IMR-90 (cell line): Measurements from ENCODE around the gene CENPX. TPM values are rescaled to one million over a fixed set of nuclear protein-coding genes. Genes with fewer than 3 reads are reported as not detected.

ENCODE experiments used
- ATAC-seq: fragments of 200-7000 bp; cut with Tn5 transposase; 2 replicates; pipeline ENCODE4 v1.9.1; 2020; ENCODE audit warnings: low read depth, mild to moderate bottlenecking, moderate library complexity
- BruUV-seq: library from RNA; stranded (reverse); fragments of 400-500 nt; replicated peaks from 2 replicates; lab custom pipeline; 2021; lab: Mats Ljungman, UMichigan
- CTCF ChIA-PET: fragments of 300-600 bp; formaldehyde crosslinking; extraction: SDS; loops from one replicate; lab custom pipeline; 2021; ENCODE audit warnings: antibody characterized with exemption; lab: Yijun Ruan, JAX
- POLR2A ChIA-PET: fragments of 300-600 bp; sonication (Branson Sonifier 250); formaldehyde crosslinking; loops from one replicate; lab custom pipeline; 2022; ENCODE audit warnings: antibody characterized with exemption; ENCODE audit not compliant: unreplicated experiment; lab: Charles Lee
- DNase-seq: peaks from one replicate; pipeline ENCODE4 v3.0.0; 2013
- H2AFZ ChIP-seq: replicated peaks from 2 replicates; pipeline ENCODE3; 2013; ENCODE audit warnings: low read length, mild to moderate bottlenecking; ENCODE audit not compliant: poor library complexity
- H2AK5ac ChIP-seq: 2 replicates; pipeline ENCODE4 v1.6.1; 2013; ENCODE audit warnings: low read depth, low read length, inconsistent platforms
- H2AK9ac ChIP-seq: replicated peaks from 2 replicates; pipeline ENCODE3; 2013; ENCODE audit warnings: mild to moderate bottlenecking, low read depth, low read length, moderate library complexity; ENCODE audit not compliant: poor library complexity
- H2BK120ac ChIP-seq: 2 replicates; pipeline ENCODE4 v1.6.1; 2013; ENCODE audit warnings: low read depth, low read length, inconsistent platforms
- H2BK15ac ChIP-seq: 3 replicates; pipeline ENCODE4 v1.6.1; 2013; ENCODE audit warnings: low read depth, low read length, inconsistent platforms
- H2BK20ac ChIP-seq: 2 replicates; pipeline ENCODE4 v1.6.1; 2013; ENCODE audit warnings: low read depth, mild to moderate bottlenecking, inconsistent platforms, low read length, moderate library complexity
- H2BK5ac ChIP-seq: 2 replicates; pipeline ENCODE4 v1.6.1; 2013; ENCODE audit warnings: mild to moderate bottlenecking, low read depth, low read length, inconsistent platforms; ENCODE audit not compliant: poor library complexity, severe bottlenecking
- H3K14ac ChIP-seq: replicated peaks from 2 replicates; pipeline ENCODE4 v1.6.1; 2013; ENCODE audit warnings: low read depth, low read length, inconsistent platforms
- H3K18ac ChIP-seq: 2 replicates; pipeline ENCODE4 v1.6.1; 2013; ENCODE audit warnings: low read depth, low read length, control low read depth
- H3K23ac ChIP-seq: 2 replicates; pipeline ENCODE4 v1.6.1; 2013; ENCODE audit warnings: low read depth, low read length, inconsistent platforms
- H3K27ac ChIP-seq: 2 replicates; pipeline ENCODE4 v1.5.1; 2013; ENCODE audit warnings: mild to moderate bottlenecking, control low read depth, low read length; ENCODE audit not compliant: insufficient read depth
- H3K27me3 ChIP-seq: 2 replicates; pipeline ENCODE4 v1.6.1; 2013; ENCODE audit warnings: low read length; ENCODE audit not compliant: control insufficient read depth, insufficient read depth
- H3K36me3 ChIP-seq: 2 replicates; pipeline ENCODE4 v1.6.1; 2013; ENCODE audit warnings: low read length, mixed read lengths; ENCODE audit not compliant: control insufficient read depth, insufficient read depth
- H3K4ac ChIP-seq: 2 replicates; pipeline ENCODE4 v1.6.1; 2013; ENCODE audit warnings: low read depth, low read length, inconsistent platforms
- H3K4me1 ChIP-seq: 2 replicates; pipeline ENCODE4 v1.6.1; 2013; ENCODE audit warnings: low read length, mixed read lengths; ENCODE audit not compliant: control insufficient read depth, insufficient read depth
- H3K4me2 ChIP-seq: 2 replicates; pipeline ENCODE4 v1.6.1; 2013; ENCODE audit warnings: low read depth, mild to moderate bottlenecking, control low read depth, low read length, moderate library complexity
- H3K4me3 ChIP-seq: 2 replicates; pipeline ENCODE4 v1.5.1; 2013; ENCODE audit warnings: low read depth, mild to moderate bottlenecking, control low read depth, low read length, moderate library complexity; ENCODE audit not compliant: insufficient read depth
- H3K56ac ChIP-seq: 2 replicates; pipeline ENCODE4 v1.6.1; 2013; ENCODE audit warnings: low read length, inconsistent platforms; ENCODE audit not compliant: insufficient read depth; ENCODE audit errors: extremely low read depth
- H3K79me1 ChIP-seq, 2 experiments: 2 replicates each; pipeline ENCODE4 v1.6.1; 2013; ENCODE audit warnings: low read length in 2 of 2, inconsistent platforms in 1 of 2, low read depth in 1 of 2
- H3K9ac ChIP-seq: 2 replicates; pipeline ENCODE4 v1.6.1; 2013; ENCODE audit warnings: low read depth, low read length, control low read depth
- H3K9me1 ChIP-seq: 2 replicates; pipeline ENCODE4 v1.6.1; 2013; ENCODE audit warnings: low read length, inconsistent platforms; ENCODE audit not compliant: insufficient read depth
- H3K9me3 ChIP-seq: 2 replicates; pipeline ENCODE4 v1.6.1; 2013; ENCODE audit warnings: low read length; ENCODE audit not compliant: control insufficient read depth, insufficient read depth
- H4K20me1 ChIP-seq: 2 replicates; pipeline ENCODE4 v1.6.1; 2013; ENCODE audit warnings: low read length, inconsistent platforms; ENCODE audit not compliant: insufficient read depth
- H4K5ac ChIP-seq: 2 replicates; pipeline ENCODE4 v1.6.1; 2013; ENCODE audit warnings: mild to moderate bottlenecking, low read depth, low read length, control low read depth
- H4K8ac ChIP-seq, 2 experiments: 2 replicates each; pipeline ENCODE4 v1.6.1; 2013; ENCODE audit warnings: low read depth in 2 of 2, low read length in 2 of 2, control low read depth in 1 of 2, inconsistent platforms in 1 of 2
- H4K91ac ChIP-seq: 2 replicates; pipeline ENCODE4 v1.6.1; 2013; ENCODE audit warnings: low read depth, low read length, inconsistent platforms; ENCODE audit not compliant: insufficient read depth
- CEBPB ChIP-seq: IDR thresholded peaks from 2 replicates; pipeline ENCODE4 v1.6.1; 2012; ENCODE audit warnings: low read depth, low read length, improper control_type of control experiment
- CHD1 ChIP-seq: IDR thresholded peaks from 2 replicates; pipeline ENCODE4 v1.6.1; 2012; ENCODE audit warnings: low read depth, low read length, improper control_type of control experiment
- FOS ChIP-seq: fragments of 150-350 bp; IDR thresholded peaks from 2 replicates; pipeline ENCODE4 v1.6.1; 2016; ENCODE audit warnings: low read depth, low read length
- MAFK ChIP-seq: IDR thresholded peaks from 2 replicates; pipeline ENCODE4 v1.6.1; 2012; ENCODE audit warnings: low read depth, low read length, improper control_type of control experiment
- MAZ ChIP-seq: IDR thresholded peaks from 2 replicates; pipeline ENCODE4 v1.6.1; 2012; ENCODE audit warnings: low read depth, mild to moderate bottlenecking, low read length, improper control_type of control experiment, moderate library complexity, borderline replicate concordance
- MXI1 ChIP-seq: IDR thresholded peaks from 2 replicates; pipeline ENCODE4 v1.6.1; 2012; ENCODE audit warnings: low read depth, mild to moderate bottlenecking, low read length, moderate library complexity, borderline replicate concordance
- NFE2L2 ChIP-seq: fragments of 150-350 bp; IDR thresholded peaks from 2 replicates; pipeline ENCODE4 v1.6.1; 2016; ENCODE audit warnings: low read depth, mild to moderate bottlenecking, low read length
- RAD21 ChIP-seq: IDR thresholded peaks from 2 replicates; pipeline ENCODE4 v1.6.1; 2012; ENCODE audit warnings: low read length, improper control_type of control experiment
- RFX5 ChIP-seq: IDR thresholded peaks from 2 replicates; pipeline ENCODE4 v1.8.0; 2012; ENCODE audit warnings: low read depth, mild to moderate bottlenecking, low read length, moderate library complexity
- WGBS, 2 experiments: methylation state at CpG; one replicate each; pipeline versions ENCODE4 v1.1.5 to v1.1.7; 2013; ENCODE audit warnings: missing lambda C conversion rate in 2 of 2; ENCODE audit not compliant: insufficient read length in 1 of 2; ENCODE audit errors: extremely low coverage in 2 of 2; 5-methylcytosine and 5-hydroxymethylcytosine counted together
- dilution Hi-C: fragments of 300-500 bp; cut with HindIII; formaldehyde crosslinking; loops from one replicate; pipeline ENCODE4 v1.14.3; 2018; ENCODE audit warnings: low sequenced_read_pairs; ENCODE audit not compliant: unreplicated experiment
- in situ Hi-C: fragments of 300-500 bp; cut with MboI; formaldehyde crosslinking; loops from 3 replicates; pipeline ENCODE4 v1.14.3; 2019; ENCODE audit warnings: low sequenced_read_pairs, inconsistent platforms, mixed read lengths
- intact Hi-C: fragments of 100-400 bp; cut with micrococcal nuclease; formaldehyde crosslinking; loops from 2 replicates; pipeline ENCODE4 v1.10.0; 2022
- polyA plus RNA-seq, 3 experiments: library from polyadenylated mRNA; depleted of rRNA; stranded (reverse); fragments of >200 nt; gene quantifications; 2 replicates each; pipeline ENCODE4 v1.2.3, GENCODE V29; 2012; ENCODE audit warnings: low replicate concordance in 1 of 3
- total RNA-seq: library from RNA; depleted of rRNA; stranded (reverse); fragments of >200 nt; gene quantifications from 2 replicates; pipeline ENCODE4 v1.2.3, GENCODE V29; 2012
- TF ChIP-seq, protein P1 (sequence below): conservative IDR thresholded peaks from 2 replicates; pipeline ENCODE4 v1.5.1; 2012; ENCODE audit warnings: mild to moderate bottlenecking, low read depth, low read length, improper control_type of control experiment

The CENPX gene
- total and polyA plus RNA-seq, 2 of the 4 experiments (the other 2 are of a cell fraction): 44.8 to 86.8 TPM

DNA sequence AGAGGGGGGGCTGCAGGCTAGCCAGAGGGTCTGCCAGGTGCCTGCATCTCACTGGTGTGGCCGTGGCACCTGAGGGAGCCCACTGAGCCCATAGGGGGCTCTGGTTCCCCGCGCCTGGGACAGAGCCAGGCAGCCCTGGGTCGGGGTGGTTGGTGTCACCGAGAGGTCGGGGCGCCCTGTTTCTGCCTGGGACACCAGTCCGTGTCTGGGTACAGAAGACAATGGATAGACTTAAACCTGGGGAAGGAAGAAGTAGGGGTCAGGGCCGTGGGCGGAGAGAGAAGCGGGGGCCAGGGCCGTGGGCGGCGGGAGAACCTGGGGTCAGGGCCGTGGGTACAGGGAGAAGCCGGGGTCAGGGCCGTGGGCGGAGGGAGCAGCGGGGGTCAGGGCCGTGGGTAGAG lies 25.9 kb upstream of the CENPX start:
- dilution Hi-C loops (no loop called here), intact Hi-C loops (no loop called here), in situ Hi-C loops (no loop called here)
- ChIA-PET POLR2A (no interaction called here), CTCF (no interaction called here)
- Histone ChIP-seq H3K36me3 (peaks cover 31% of the 10 kb centered on the region), H3K9me1 (peaks cover 7% of the 10 kb centered on the region), H2BK120ac (no peak overlapping the region), H3K14ac (no peak overlapping the region), H3K4me2 (no peak overlapping the region), H4K8ac (no peak overlapping the region), H3K18ac (no peak overlapping the region), H4K91ac (no peak overlapping the region), H3K9me3 (no peaks in the 10 kb centered on the region), H3K27me3 (no peaks in the 10 kb centered on the region), H2AK5ac (no peak overlapping the region), H4K20me1 (peaks cover 7% of the 10 kb centered on the region), H3K27ac (no peak overlapping the region), H4K5ac (no peak overlapping the region), H3K4me3 (no peak overlapping the region), H2AFZ (no peak overlapping the region), H2BK15ac (no peak overlapping the region), H3K23ac (no peak overlapping the region), H3K9ac (no peak overlapping the region), H2BK5ac (no peak overlapping the region), H3K56ac (no peak overlapping the region), H2BK20ac (no peak overlapping the region), H3K79me1 (peaks cover 10 to 32% of the 10 kb centered on the region in 2 experiments), H3K4ac (no peak overlapping the region), H2AK9ac (no peak overlapping the region), H3K4me1 (peaks cover 18% of the 10 kb centered on the region)
- no peak for DNase-seq
- no peak for TF ChIP-seq CEBPB
- no peak for TF ChIP-seq CHD1
- no peak for TF ChIP-seq MAFK
- TF ChIP-seq MAZ: no peak
- TF ChIP-seq MXI1: no peak
- no peak for TF ChIP-seq RFX5
- TF ChIP-seq NFE2L2: no peak
- TF ChIP-seq RAD21: no peak
- TF ChIP-seq, protein P1, sequence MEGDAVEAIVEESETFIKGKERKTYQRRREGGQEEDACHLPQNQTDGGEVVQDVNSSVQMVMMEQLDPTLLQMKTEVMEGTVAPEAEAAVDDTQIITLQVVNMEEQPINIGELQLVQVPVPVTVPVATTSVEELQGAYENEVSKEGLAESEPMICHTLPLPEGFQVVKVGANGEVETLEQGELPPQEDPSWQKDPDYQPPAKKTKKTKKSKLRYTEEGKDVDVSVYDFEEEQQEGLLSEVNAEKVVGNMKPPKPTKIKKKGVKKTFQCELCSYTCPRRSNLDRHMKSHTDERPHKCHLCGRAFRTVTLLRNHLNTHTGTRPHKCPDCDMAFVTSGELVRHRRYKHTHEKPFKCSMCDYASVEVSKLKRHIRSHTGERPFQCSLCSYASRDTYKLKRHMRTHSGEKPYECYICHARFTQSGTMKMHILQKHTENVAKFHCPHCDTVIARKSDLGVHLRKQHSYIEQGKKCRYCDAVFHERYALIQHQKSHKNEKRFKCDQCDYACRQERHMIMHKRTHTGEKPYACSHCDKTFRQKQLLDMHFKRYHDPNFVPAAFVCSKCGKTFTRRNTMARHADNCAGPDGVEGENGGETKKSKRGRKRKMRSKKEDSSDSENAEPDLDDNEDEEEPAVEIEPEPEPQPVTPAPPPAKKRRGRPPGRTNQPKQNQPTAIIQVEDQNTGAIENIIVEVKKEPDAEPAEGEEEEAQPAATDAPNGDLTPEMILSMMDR: no peak
- no peak for TF ChIP-seq FOS
- WGBS, 2 experiments: no CpG with 5 or more reads among the region's 20 CpGs
- no TSS peak for BruUV-seq
- ATAC-seq: no peak
